ENCODE results near the gene STX2. TPM values are rescaled to one million over a fixed set of nuclear protein-coding genes. Genes with fewer than 3 reads are reported as not detected.
A peak's percentile ranks its signal among the peaks of the same experiment; 100 is the strongest.
"Not testable (repeated sequence)": the region's sequence is repeated elsewhere in the genome, so short reads cannot be mapped to it uniquely, and the experiment has no call there.

STX2 gene
- polyA plus RNA-seq, 4 donors, result 0.45 to 10.0 (median 4.5) TPM

DNA sequence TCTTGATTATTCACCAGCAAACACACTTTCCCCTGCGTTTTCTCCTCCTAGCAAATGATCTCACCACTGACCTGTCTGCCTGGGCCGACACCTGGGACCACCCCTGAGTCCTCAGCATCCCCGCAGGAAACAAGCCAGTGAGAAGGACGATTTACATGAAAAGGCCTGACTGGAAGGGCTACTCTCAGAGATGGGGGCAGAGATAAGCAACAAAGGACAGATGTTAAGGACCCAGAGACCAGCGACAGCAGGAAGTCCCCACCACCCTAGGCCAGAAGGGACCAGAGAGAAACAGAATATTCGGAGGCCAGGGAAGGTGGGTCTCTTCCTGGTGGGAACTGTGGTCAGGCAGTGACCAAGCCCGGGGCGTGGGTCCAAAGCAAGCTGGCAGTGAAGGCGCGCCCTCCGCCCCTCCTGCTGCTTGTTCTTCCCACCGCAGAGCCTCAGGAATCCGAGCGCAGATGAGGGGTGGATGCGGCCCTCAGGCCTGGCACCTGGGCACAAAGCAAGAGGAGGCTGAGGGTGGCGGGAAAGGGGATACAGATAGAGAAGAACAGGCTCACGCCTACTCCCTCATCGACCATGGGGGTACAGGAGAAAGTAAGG, 55.8 kb downstream of the STX2 start:
- H3K27me3 ChIP-seq (ENCODE audit: control insufficient read depth in 3 of 3, insufficient read depth in 3 of 3, low read length in 3 of 3), result no peaks in the 10 kb centered on the region
- FAIRE-seq (no peak), DNase-seq (no peak)
- H3K4me3 ChIP-seq (ENCODE audit: low read depth in 1 of 3, low read length in 3 of 3), result no peak overlapping the region
- H3K4me1 ChIP-seq (ENCODE audit: control insufficient read depth in 3 of 3, insufficient read depth in 2 of 3, low read depth in 1 of 3, low read length in 2 of 3), result no peaks in the 10 kb centered on the region
- H3K36me3 ChIP-seq (ENCODE audit: control insufficient read depth in 3 of 3, insufficient read depth in 2 of 3, low read depth in 1 of 3, low read length in 3 of 3), result peaks cover 0 to 3% (median 0%) of the 10 kb centered on the region in 3 donors
- peaks cover 0 to 8% of the 10 kb centered on the region in 2 donors for H3K9me3 ChIP-seq (ENCODE audit: control insufficient read depth in 2 of 2, insufficient read depth in 1 of 2, low read depth in 1 of 2, low read length in 1 of 2)
- WGBS, 3 donors, result 73 to 81% (median 76%) methylated on average over 18 of the region's 18 CpGs
- no peak overlapping the region for H3K27ac ChIP-seq (ENCODE audit: low read depth in 1 of 3, low read length in 2 of 3)

DNA sequence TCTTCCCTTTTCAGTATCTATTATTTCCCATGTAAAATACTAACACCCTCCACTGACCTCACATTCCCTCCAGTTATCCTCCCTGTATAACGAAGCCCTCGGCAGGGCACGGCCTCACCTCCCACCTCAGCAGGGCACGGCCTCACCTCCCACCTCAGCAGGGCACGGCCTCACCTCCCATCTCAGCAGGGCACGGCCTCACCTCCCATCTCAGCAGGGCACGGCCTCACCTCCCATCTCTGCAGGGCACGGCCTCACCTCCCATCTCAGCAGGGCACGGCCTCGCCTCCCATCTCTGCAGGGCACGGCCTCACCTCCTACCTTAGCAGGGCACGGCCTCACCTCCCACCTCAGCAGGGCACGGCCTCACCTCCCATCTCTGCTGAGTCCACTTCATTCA, 56.8 kb downstream of the STX2 start:
- H3K4me1 ChIP-seq (ENCODE audit: control insufficient read depth in 3 of 3, insufficient read depth in 2 of 3, low read depth in 1 of 3, low read length in 2 of 3); H3K36me3 ChIP-seq (ENCODE audit: control insufficient read depth in 3 of 3, insufficient read depth in 2 of 3, low read depth in 1 of 3, low read length in 3 of 3); DNase-seq; H3K27ac ChIP-seq (ENCODE audit: low read depth in 1 of 3, low read length in 2 of 3); FAIRE-seq; H3K4me3 ChIP-seq (ENCODE audit: low read depth in 1 of 3, low read length in 3 of 3); H3K9me3 ChIP-seq (ENCODE audit: control insufficient read depth in 2 of 2, insufficient read depth in 1 of 2, low read depth in 1 of 2, low read length in 1 of 2); H3K27me3 ChIP-seq (ENCODE audit: control insufficient read depth in 3 of 3, insufficient read depth in 3 of 3, low read length in 3 of 3): not testable (repeated sequence)
- 82 to 86% (median 82%) methylated on average over 12 to 13 of the region's 13 CpGs for WGBS, 3 donors

DNA sequence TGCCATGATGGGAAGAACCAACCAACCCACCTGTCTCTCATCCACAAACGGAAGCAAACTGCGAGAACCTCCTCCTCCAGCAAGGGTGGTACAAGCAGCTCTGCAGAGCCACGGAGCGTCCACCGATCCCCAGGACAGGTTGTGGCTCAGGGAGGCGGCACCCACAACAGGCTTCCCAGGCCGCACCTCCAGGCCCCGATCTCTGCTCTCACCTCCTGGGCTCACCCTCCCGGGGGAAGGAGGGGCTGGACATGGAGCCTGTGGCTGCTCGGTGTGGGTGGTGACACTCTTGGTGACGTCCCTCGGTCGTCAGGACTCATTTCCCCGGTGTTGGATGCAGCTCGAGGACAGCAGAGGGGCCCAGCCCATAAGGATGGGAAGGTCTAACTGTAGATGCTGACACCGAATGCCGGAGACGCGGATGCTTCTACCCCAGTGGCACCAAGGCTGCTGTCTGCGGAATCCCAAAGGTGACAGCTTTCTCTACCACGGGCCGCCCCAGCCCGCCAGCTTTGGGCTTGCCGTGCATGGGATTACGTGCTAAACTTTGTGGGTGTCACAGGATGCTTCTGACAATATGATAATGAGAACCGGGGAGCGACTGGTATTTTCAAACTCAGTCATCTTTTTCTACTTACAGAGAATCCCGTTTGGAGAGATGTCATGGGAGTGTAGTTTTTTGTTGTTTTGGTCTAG, 58.0 kb downstream of the STX2 start:
- H3K9me3 ChIP-seq (ENCODE audit: control insufficient read depth in 2 of 2, insufficient read depth in 1 of 2, low read depth in 1 of 2, low read length in 1 of 2), result peaks cover 0 to 8% of the 10 kb centered on the region in 2 donors
- no peak for DNase-seq
- WGBS, 3 donors, result 87 to 90% (median 88%) methylated on average over 28 of the region's 28 CpGs
- FAIRE-seq, result no peak
- H3K4me3 ChIP-seq (ENCODE audit: low read depth in 1 of 3, low read length in 3 of 3), result no peak overlapping the region
- peaks cover 0 to 3% (median 0%) of the 10 kb centered on the region in 3 donors for H3K36me3 ChIP-seq (ENCODE audit: control insufficient read depth in 3 of 3, insufficient read depth in 2 of 3, low read depth in 1 of 3, low read length in 3 of 3)
- peaks cover 0 to 5% (median 0%) of the 10 kb centered on the region in 3 donors for H3K27me3 ChIP-seq (ENCODE audit: control insufficient read depth in 3 of 3, insufficient read depth in 3 of 3, low read length in 3 of 3)
- no peak overlapping the region for H3K27ac ChIP-seq (ENCODE audit: low read depth in 1 of 3, low read length in 2 of 3)
- H3K4me1 ChIP-seq (ENCODE audit: control insufficient read depth in 3 of 3, insufficient read depth in 2 of 3, low read depth in 1 of 3, low read length in 2 of 3), result peaks cover 0 to 9% (median 0%) of the 10 kb centered on the region in 3 donors

DNA sequence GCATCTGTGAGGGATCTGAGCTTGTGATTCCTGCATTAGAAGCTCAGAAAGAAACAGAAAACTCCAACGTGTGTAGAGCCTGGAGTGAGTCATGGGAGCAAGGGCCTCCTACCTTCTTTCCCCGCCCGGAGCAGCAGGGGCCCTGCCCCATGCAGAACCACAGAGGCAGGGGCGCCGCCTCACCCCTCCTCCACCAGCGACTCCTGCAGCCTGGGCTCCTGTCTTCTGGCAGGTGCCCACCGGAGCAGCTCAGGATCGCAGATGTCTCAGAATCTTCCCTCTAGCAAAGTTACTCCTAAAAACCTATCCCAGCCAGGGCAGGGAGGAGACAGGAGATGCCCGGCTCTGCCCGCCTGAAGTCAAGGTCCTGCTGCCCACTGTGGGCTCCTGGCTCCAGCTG, 58.7 kb downstream of the STX2 start:
- FAIRE-seq, result no peak
- WGBS, 3 donors, result 75 to 85% (median 82%) methylated on average over 10 of the region's 10 CpGs
- peaks cover 0 to 12% (median 0%) of the 10 kb centered on the region in 3 donors for H3K27me3 ChIP-seq (ENCODE audit: control insufficient read depth in 3 of 3, insufficient read depth in 3 of 3, low read length in 3 of 3)
- peaks cover 0 to 14% (median 0%) of the 10 kb centered on the region in 3 donors for H3K4me1 ChIP-seq (ENCODE audit: control insufficient read depth in 3 of 3, insufficient read depth in 2 of 3, low read depth in 1 of 3, low read length in 2 of 3)
- H3K9me3 ChIP-seq (ENCODE audit: control insufficient read depth in 2 of 2, insufficient read depth in 1 of 2, low read depth in 1 of 2, low read length in 1 of 2), result peaks cover 0 to 5% of the 10 kb centered on the region in 2 donors
- peaks cover 0 to 3% (median 0%) of the 10 kb centered on the region in 3 donors for H3K36me3 ChIP-seq (ENCODE audit: control insufficient read depth in 3 of 3, insufficient read depth in 2 of 3, low read depth in 1 of 3, low read length in 3 of 3)
- no peak overlapping the region for H3K4me3 ChIP-seq (ENCODE audit: low read depth in 1 of 3, low read length in 3 of 3)
- no peak for DNase-seq
- H3K27ac ChIP-seq (ENCODE audit: low read depth in 1 of 3, low read length in 2 of 3), result no peak overlapping the region

DNA sequence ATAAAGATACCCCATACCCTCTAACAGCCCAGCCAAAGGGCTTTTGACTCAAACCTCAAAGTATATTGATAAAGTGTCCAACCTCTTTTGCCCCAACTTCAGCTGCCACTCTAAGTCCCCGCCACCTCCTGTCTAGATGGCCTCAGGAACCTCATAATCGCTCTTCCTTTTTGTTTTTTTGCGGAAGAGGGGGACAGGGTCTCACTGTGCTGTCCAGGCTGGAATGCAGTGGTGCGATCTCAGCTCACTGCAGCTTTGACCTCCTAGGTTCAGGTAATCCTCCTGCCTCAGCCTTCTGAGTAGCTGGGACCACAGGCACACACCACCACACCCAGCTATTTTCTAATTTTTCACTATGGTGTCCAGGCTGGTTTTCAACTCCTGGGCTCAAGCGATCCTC, 60.3 kb downstream of the STX2 start:
- no peak for DNase-seq
- Histone ChIP-seq H3K36me3 (ENCODE audit: control insufficient read depth in 3 of 3, insufficient read depth in 2 of 3, low read depth in 1 of 3, low read length in 3 of 3) (peaks cover 0 to 3% (median 0%) of the 10 kb centered on the region in 3 donors), H3K9me3 (ENCODE audit: control insufficient read depth in 2 of 2, insufficient read depth in 1 of 2, low read depth in 1 of 2, low read length in 1 of 2) (no peaks in the 10 kb centered on the region), H3K27ac (ENCODE audit: low read depth in 1 of 3, low read length in 2 of 3) (no peak overlapping the region), H3K27me3 (ENCODE audit: control insufficient read depth in 3 of 3, insufficient read depth in 3 of 3, low read length in 3 of 3) (peaks cover 0 to 15% (median 3%) of the 10 kb centered on the region in 3 donors), H3K4me3 (ENCODE audit: low read depth in 1 of 3, low read length in 3 of 3) (no peak overlapping the region), H3K4me1 (ENCODE audit: control insufficient read depth in 3 of 3, insufficient read depth in 2 of 3, low read depth in 1 of 3, low read length in 2 of 3) (peaks cover 0 to 14% (median 0%) of the 10 kb centered on the region in 3 donors)
- FAIRE-seq, result no peak
- WGBS, 3 donors, result 77 to 86% (median 86%) methylated on average over 5 of the region's 5 CpGs

DNA sequence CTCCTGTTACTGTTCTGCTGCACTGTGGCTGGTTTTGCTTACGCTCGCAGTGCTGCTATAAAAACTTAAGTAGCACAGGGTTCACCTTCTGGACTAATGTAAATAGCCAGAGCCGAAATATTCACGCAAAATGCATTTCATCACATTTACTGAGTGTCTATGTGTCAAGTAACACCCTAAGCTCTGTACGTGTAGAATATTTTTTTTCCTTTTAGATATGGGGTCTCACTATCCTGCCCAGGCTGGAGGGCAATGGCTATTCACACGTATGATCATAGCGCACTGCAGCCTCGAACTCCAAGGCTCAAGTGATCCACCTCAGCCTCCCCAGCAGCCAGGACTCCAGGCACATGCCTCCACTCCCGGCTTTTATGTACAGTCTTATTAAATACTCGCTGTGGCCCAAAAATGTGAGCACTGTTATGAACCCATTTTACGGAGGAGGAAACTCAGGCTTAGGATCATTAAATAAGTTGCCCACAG, 62.2 kb downstream of the STX2 start:
- no peaks in the 10 kb centered on the region for H3K36me3 ChIP-seq (ENCODE audit: control insufficient read depth in 3 of 3, insufficient read depth in 2 of 3, low read depth in 1 of 3, low read length in 3 of 3)
- H3K27me3 ChIP-seq (ENCODE audit: control insufficient read depth in 3 of 3, insufficient read depth in 3 of 3, low read length in 3 of 3), result peaks cover 0 to 15% (median 3%) of the 10 kb centered on the region in 3 donors
- FAIRE-seq (no peak), DNase-seq (no peak)
- peaks cover 0 to 14% (median 0%) of the 10 kb centered on the region in 3 donors for H3K4me1 ChIP-seq (ENCODE audit: control insufficient read depth in 3 of 3, insufficient read depth in 2 of 3, low read depth in 1 of 3, low read length in 2 of 3)
- WGBS, 3 donors, result 58 to 66% (median 61%) methylated on average over 11 of the region's 11 CpGs
- no peaks in the 10 kb centered on the region for H3K9me3 ChIP-seq (ENCODE audit: control insufficient read depth in 2 of 2, insufficient read depth in 1 of 2, low read depth in 1 of 2, low read length in 1 of 2)
- H3K27ac ChIP-seq (ENCODE audit: low read depth in 1 of 3, low read length in 2 of 3), result no peak overlapping the region
- no peak overlapping the region for H3K4me3 ChIP-seq (ENCODE audit: low read depth in 1 of 3, low read length in 3 of 3)

DNA sequence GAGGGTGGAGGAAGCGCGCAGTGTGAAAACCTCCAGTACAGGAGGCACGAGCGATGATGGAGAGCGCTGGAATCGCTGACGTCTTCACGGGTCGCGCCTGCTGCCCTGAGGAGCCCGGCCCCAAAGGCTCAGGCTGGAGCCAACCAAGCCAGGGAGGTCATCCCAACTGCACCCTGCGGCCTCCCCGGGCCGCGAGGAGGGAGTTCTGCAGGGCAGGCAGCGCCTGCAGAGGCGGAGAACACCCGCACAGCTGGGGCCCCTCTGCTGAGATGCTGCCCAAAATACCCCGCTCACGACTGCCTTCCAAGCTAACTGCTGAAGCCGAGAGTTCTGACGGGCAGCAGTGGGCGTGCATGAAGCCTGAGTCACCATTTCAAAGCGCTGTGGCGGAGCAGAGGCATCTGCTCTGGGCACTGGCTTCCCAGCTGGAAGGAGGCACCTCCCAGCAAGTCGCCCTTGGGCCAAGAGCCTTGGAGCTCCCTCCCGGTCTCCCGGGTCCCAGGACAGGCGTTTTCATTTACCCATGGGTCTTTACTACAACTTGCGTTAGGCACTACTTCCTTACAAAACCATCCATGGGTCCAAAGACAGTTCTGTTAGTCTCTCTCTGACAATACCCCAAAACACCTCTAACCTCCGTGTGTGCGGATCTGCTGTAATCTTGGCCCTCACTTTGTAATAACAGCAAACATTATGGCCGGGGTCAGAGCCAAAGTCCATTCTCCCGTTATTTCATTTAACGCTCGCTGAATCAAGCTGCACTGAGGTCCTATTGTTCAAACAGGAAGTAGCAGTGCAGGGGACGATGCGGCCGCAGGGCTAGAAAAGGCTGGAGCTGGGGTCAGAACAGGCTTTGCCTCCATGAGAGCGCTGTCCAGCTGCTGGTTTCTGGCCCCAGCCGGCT, 62.8 kb downstream of the STX2 start:
- 7 to 11% (median 7%) methylated on average over 40 to 41 of the region's 41 CpGs for WGBS, 3 donors

More for the DNA sequence above, 62.8 kb downstream of the STX2 start:
- FAIRE-seq, result no peak
- H3K36me3 ChIP-seq (ENCODE audit: control insufficient read depth in 3 of 3, insufficient read depth in 2 of 3, low read depth in 1 of 3, low read length in 3 of 3), result no peaks in the 10 kb centered on the region
- peaks cover 0 to 14% (median 0%) of the 10 kb centered on the region in 3 donors for H3K4me1 ChIP-seq (ENCODE audit: control insufficient read depth in 3 of 3, insufficient read depth in 2 of 3, low read depth in 1 of 3, low read length in 2 of 3)
- peak; percentile 27 to 54 for DNase-seq
- no peak overlapping the region for H3K27ac ChIP-seq (ENCODE audit: low read depth in 1 of 3, low read length in 2 of 3)
- H3K27me3 ChIP-seq (ENCODE audit: control insufficient read depth in 3 of 3, insufficient read depth in 3 of 3, low read length in 3 of 3), result peaks cover 0 to 15% (median 3%) of the 10 kb centered on the region in 3 donors
- H3K4me3 ChIP-seq (ENCODE audit: low read depth in 1 of 3, low read length in 3 of 3), result peak overlapping the region in 1 of 3 donors; percentile 27
- no peaks in the 10 kb centered on the region for H3K9me3 ChIP-seq (ENCODE audit: control insufficient read depth in 2 of 2, insufficient read depth in 1 of 2, low read depth in 1 of 2, low read length in 1 of 2)

Measured in small intestine (tissue), 7 donors.